Ectodermal cell (in vitro differentiated cells): ENCODE results near the gene PARD6G.

Experiments
- H3K27ac ChIP-seq: 2 replicates; pipeline ENCODE4 v1.7.0; 2013; ENCODE audit warnings: mild to moderate bottlenecking, low read depth, low read length; ENCODE audit not compliant: insufficient read depth, poor library complexity, severe bottlenecking
- H3K27me3 ChIP-seq: 2 replicates; pipeline ENCODE4 v1.7.0; 2013; ENCODE audit warnings: mild to moderate bottlenecking, low read length; ENCODE audit not compliant: insufficient read depth, control insufficient read depth, poor library complexity, severe bottlenecking
- H3K36me3 ChIP-seq: one replicate; pipeline ENCODE4 v1.7.0; 2013; ENCODE audit warnings: low read length; ENCODE audit not compliant: control insufficient read depth, insufficient read depth
- H3K4me1 ChIP-seq: one replicate; pipeline ENCODE4 v1.7.0; 2013; ENCODE audit warnings: low read length; ENCODE audit not compliant: control insufficient read depth, insufficient read depth
- H3K4me3 ChIP-seq: 2 replicates; pipeline ENCODE4 v1.7.0; 2013; ENCODE audit warnings: low read depth, low read length, control low read depth; ENCODE audit not compliant: insufficient read depth
- H3K9me3 ChIP-seq: 2 replicates; pipeline ENCODE4 v1.7.0; 2013; ENCODE audit warnings: mild to moderate bottlenecking, low read length, moderate library complexity; ENCODE audit not compliant: control insufficient read depth
- WGBS, 2 experiments: methylation state at CpG; one replicate each; pipeline ENCODE4 v1.1.7; 2013; ENCODE audit warnings: missing lambda C conversion rate in 2 of 2; 5-methylcytosine and 5-hydroxymethylcytosine counted together

PARD6G gene

GRCh38 chr18:80181642-80182461 is 65.5 kb downstream of the PARD6G start:
- WGBS, 2 experiments: 85 to 89% methylated on average over 12 of the region's 12 CpGs

GRCh38 chr18:80180778-80181564 is 66.3 kb downstream of the PARD6G start:
- Histone ChIP-seq H3K4me1 (no peaks in the 10 kb centered on the region), H3K4me3 (no peak overlapping the region), H3K36me3 (no peaks in the 10 kb centered on the region), H3K27ac (no peak overlapping the region), H3K27me3 (no peaks in the 10 kb centered on the region), H3K9me3 (no peaks in the 10 kb centered on the region)
- WGBS, 2 experiments: 95% methylated on average over 33 of the region's 33 CpGs

More at GRCh38 chr18:80181642-80182461, 65.5 kb downstream of the PARD6G start:
- H3K4me1 ChIP-seq: no peaks in the 10 kb centered on the region
- H3K4me3 ChIP-seq: no peak overlapping the region
- no peaks in the 10 kb centered on the region for H3K9me3 ChIP-seq
- H3K27ac ChIP-seq: no peak overlapping the region
- H3K27me3 ChIP-seq: no peaks in the 10 kb centered on the region
- H3K36me3 ChIP-seq: no peaks in the 10 kb centered on the region

GRCh38 chr18:80179857-80180558 is 67.3 kb downstream of the PARD6G start:
- Histone ChIP-seq H3K4me3 (no peak overlapping the region), H3K4me1 (no peaks in the 10 kb centered on the region), H3K27ac (no peak overlapping the region), H3K36me3 (no peaks in the 10 kb centered on the region), H3K9me3 (no peaks in the 10 kb centered on the region), H3K27me3 (no peaks in the 10 kb centered on the region)
- WGBS, 2 experiments: 94 to 95% methylated on average over 20 of the region's 20 CpGs

- Histone ChIP-seq H3K36me3 (no peaks in the 10 kb centered on the region), H3K4me1 (no peaks in the 10 kb centered on the region), H3K27ac (no peak overlapping the region), H3K27me3 (no peaks in the 10 kb centered on the region), H3K9me3 (no peaks in the 10 kb centered on the region), H3K4me3 (no peak overlapping the region)
- WGBS, 2 experiments: 93 to 94% methylated on average over 30 of the region's 30 CpGs
Observed at GRCh38 chr18:80178935-80179818, 68.1 kb downstream of the PARD6G start.

GRCh38 chr18:80177128-80177527 is 70.2 kb downstream of the PARD6G start:
- WGBS, 2 experiments: 81 to 84% methylated on average over 8 of the region's 8 CpGs
- H3K36me3 ChIP-seq: no peaks in the 10 kb centered on the region
- H3K9me3 ChIP-seq: no peaks in the 10 kb centered on the region
- no peak overlapping the region for H3K27ac ChIP-seq
- no peaks in the 10 kb centered on the region for H3K4me1 ChIP-seq
- H3K27me3 ChIP-seq: no peaks in the 10 kb centered on the region
- H3K4me3 ChIP-seq: no peak overlapping the region

- Histone ChIP-seq H3K9me3 (no peaks in the 10 kb centered on the region), H3K4me3 (no peak overlapping the region), H3K36me3 (no peaks in the 10 kb centered on the region), H3K27ac (no peak overlapping the region), H3K4me1 (no peaks in the 10 kb centered on the region), H3K27me3 (no peaks in the 10 kb centered on the region)
- 90 to 91% methylated on average over 17 of the region's 17 CpGs for WGBS, 2 experiments
Observed at GRCh38 chr18:80176334-80177073, 70.8 kb downstream of the PARD6G start.

- no peaks in the 10 kb centered on the region for H3K27me3 ChIP-seq
- no peak overlapping the region for H3K4me3 ChIP-seq
- H3K4me1 ChIP-seq: no peaks in the 10 kb centered on the region
- no peak overlapping the region for H3K27ac ChIP-seq
- 91 to 92% methylated on average over 18 of the region's 18 CpGs for WGBS, 2 experiments
- H3K36me3 ChIP-seq: no peaks in the 10 kb centered on the region
- no peaks in the 10 kb centered on the region for H3K9me3 ChIP-seq
Observed at GRCh38 chr18:80175451-80176204, 71.7 kb downstream of the PARD6G start.

- H3K4me3 ChIP-seq: no peak overlapping the region
- 90 to 92% methylated on average over 10 of the region's 10 CpGs for WGBS, 2 experiments
- no peak overlapping the region for H3K27ac ChIP-seq
Observed at GRCh38 chr18:80173060-80173459, 74.3 kb downstream of the PARD6G start.

More at GRCh38 chr18:80173060-80173459, 74.3 kb downstream of the PARD6G start:
- Histone ChIP-seq H3K27me3 (no peaks in the 10 kb centered on the region), H3K9me3 (no peaks in the 10 kb centered on the region), H3K4me1 (no peaks in the 10 kb centered on the region), H3K36me3 (no peaks in the 10 kb centered on the region)
